GF-D8 (cell line): ENCODE data around the gene LDAH.
A peak's percentile ranks its signal among the peaks of the same experiment; 100 is the strongest.

ENCODE experiments used
- DNase-seq: peaks from one replicate; lab custom pipeline; 2025; lab: John Stamatoyannopoulos, UW

The LDAH gene

DNA sequence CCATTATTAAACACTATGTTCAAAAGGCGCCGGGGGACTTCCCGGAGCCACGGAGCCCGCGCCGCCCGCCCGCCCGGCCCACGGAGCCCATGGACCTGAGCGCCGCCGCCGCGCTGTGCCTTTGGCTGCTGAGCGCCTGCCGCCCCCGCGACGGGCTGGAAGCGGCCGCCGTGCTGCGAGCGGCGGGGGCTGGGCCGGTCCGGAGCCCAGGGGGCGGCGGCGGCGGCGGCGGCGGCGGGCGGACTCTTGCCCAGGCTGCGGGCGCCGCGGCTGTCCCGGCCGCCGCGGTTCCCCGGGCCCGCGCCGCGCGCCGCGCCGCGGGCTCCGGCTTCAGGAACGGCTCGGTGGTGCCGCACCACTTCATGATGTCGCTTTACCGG lies 155.8 kb downstream of the LDAH start:
- no peak for DNase-seq

DNA sequence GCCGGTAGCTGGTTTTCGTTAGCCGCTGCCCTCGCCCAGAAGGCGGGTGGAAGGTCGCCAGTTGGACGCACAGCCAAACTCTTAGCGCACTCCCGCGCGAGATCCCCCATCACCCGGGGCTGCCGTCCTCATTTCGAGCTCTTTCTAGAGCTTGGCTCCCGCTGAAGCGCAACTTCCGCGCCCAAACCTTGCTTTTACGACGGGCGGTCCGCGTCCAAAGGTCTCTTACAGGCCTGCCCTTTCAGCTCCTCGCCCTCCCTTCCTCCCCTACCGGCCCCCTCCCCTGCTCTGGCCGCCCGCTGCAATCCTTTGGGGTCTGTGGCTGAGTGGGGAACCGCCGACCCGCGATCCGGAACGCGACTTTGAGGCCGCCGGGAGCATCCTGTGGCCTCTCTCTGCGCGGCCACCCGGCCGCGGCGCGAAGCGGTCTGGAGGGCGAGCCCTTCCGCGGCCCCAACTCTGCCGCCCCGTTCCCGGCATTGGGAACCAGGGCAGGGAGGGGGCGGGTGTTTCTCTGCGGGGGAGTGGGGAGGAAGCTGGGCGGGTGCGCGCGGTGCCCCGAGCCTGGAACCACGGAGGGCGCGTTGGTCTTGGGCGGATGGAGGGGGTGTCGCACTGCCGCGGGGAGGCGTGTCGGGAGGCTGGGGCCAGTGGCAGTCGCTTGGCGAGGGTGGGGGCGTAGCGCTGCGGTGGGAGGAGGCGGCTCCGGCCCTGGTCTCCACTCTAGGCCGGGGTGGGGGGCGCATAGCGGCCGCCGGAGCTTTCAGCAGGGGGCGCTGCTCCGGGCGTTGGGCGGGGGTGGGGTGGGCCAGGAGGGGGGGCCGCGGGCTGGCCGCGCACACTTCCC lies 156.4 kb downstream of the LDAH start, which contains the start of gene GDF7:
Gene GDF7 (plus strand): TSS at position 841 of the 847 bp plus-strand sequence. CDS start 96 bp downstream, outside the sequence.
- no peak for DNase-seq

DNA sequence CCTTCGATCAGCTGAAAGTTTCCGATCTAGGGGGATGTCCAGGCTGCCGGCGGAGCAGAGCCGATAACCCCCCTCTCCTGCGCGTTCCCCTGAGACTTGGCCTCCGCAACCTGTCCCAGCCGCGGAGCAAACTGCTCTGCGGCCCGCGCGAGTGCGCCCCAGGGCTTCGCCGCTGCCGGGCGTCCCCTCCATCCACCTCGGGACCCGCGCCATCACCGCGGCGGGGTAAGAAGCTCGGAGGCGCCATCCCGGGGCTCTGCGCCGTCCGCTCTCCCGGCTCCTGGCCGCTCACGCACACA lies 156.9 kb downstream of the LDAH start:
- DNase-seq: no peak

DNA sequence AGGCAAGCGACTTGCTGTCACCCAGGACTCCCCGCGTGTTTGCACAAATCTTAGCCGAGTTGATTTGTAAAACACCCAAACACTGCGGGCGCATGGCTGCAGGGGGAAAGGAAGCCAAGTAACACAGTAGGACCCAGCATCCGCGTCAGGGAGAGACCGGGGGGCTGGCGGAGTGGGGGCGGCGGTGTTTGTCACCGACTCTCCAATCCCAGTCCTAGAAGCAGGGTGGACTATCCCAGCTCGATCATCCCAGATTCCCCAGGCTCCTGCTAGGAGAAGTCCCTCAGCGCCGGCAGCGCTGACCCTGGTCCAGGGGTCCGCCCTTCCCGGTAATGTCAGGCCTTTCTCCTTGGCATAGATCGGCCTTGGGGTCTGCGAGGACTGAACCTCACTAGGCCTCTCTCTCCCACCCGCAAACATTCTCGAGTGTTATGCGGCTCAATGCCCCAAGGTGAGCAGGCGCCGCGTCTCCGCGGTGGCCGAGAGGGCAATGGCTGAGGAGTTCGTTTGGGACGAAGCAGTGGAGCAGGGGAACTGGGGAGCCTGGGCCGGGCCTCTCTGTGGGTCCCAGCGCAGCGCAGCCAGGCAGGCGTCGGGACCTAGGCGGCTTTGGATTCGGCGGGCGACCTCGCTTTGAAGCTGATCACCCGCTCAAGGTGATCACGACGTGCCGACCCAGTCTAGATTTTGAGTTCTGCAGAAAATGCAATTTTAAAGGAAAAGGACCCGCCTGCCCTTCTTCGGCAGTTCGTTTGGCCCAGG lies 157.5 kb downstream of the LDAH start:
- no peak for DNase-seq

DNA sequence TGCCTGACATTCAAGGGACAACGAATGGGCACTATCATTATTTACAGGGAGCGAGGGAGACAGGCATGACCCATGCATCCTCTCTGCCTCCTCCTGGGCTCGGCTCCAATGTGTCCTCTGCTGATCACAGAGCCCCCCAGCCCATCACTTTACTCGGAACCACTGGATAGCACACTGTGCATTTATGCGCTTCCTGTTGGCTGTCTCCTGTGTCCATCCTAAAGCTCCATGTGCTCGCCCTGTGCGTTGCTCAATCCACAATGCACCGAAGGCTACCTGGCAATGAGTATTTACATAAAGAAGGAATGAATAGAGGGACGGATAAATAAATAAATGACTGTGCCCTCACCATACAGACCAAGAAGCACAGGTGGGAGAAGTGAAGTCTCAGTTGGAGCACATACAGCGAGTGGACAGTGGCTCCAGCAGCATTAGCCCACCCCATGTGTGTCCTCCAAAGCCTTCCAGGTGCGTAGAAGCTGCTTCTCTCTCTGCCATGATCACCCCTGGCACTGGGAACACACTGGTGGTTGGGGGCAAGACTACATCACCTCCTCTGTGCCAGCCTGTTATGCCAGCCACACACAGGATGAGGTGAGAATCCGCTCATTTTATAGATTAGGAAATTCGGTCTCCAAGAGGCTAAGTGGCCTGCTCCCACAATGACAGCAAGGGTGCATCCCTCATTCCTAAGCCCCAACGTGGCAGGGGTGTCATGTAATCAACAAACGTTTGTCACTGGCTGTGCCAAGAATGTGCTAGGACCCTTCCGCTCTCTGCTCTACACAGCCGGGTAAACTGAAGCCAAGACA lies 158.3 kb downstream of the LDAH start:
- DNase-seq: no peak

DNA sequence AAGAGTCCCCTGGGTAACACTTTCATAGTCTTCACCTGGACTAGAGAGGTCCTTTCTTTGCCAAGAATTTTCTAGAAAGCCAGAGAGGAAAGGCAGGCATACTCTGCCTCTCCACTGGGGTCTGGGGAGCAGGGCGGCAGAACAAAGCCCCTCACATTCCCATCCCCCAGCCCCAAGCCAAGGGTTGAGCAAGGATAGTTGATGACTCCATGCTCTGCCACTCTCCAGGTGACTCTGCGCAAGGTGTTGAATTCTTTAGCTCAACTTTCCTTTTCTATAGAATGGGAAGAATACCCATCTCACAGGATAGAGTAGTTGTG lies 158.9 kb downstream of the LDAH start:
- no peak for DNase-seq

DNA sequence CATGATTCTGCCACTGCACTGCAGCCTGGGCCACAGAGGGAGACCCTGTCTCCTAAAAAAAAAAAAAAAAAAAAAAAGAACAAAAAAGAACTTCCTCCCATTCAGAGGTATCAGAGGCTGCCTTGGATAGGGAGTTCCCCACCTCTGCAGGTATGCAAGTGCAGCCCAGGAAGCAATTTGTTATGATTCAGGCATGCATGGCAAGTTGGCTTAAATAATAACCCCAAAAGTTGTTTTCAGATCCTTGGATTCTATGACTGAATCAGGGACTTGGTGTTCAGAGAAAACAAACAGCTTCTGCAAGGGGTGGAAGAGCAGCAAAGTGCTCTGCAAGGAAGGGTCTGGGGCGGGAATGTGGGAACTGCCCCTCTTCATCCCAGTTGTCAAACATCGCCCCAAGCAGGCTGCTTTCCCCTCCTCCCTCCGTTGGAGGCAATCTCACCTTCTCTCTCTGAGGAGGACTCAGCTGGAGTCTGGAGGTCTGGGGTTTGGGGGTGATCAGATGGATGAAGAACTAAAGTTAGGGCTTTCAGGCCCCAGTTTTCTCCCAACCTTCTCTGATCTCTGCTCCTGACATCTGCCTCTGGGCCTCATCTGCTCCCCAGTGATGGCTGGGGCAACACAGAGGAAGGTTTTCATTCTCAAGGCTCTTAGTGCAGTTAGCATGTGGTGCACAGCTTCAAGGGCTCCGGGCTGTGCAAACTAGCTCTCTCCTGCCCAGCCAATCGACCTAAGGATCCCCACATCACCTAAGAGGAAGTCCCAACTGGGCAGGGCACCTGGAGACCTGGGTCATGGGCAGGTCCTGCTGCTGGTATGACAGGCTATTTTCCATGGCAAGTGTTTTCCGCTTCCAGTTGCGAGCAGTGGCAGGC lies 159.5 kb downstream of the LDAH start:
- no peak for DNase-seq

DNA sequence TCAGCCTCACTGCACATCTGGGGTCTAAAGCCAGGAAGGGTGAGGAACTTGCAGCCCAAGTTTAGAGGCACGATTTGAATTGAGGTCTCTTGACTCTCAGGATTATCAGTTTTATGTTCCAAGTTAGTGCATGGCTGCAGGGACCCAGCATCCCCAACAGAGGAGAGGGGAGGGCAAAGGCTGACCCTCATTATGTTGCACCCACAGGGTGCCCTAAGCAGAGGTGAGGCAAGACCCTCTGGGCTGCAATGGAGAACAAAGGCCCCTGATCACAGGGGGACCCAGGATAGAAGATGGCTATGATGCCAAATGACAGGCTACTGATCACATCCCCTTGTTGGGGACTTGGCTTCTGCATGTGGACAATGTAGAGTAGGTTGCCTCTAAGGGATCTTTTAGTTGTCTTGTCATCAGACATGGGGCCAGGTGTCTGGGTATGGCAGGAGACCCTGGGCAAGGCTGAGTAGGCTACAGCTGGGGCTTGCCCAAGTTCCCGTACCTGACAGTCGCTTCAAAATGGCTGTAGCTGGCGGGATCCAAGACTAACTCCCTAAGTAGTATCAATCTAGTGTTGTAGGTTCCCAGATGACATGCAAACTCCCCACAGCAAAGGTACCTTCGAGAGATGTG lies 160.5 kb downstream of the LDAH start:
- DNase-seq: no peak

DNA sequence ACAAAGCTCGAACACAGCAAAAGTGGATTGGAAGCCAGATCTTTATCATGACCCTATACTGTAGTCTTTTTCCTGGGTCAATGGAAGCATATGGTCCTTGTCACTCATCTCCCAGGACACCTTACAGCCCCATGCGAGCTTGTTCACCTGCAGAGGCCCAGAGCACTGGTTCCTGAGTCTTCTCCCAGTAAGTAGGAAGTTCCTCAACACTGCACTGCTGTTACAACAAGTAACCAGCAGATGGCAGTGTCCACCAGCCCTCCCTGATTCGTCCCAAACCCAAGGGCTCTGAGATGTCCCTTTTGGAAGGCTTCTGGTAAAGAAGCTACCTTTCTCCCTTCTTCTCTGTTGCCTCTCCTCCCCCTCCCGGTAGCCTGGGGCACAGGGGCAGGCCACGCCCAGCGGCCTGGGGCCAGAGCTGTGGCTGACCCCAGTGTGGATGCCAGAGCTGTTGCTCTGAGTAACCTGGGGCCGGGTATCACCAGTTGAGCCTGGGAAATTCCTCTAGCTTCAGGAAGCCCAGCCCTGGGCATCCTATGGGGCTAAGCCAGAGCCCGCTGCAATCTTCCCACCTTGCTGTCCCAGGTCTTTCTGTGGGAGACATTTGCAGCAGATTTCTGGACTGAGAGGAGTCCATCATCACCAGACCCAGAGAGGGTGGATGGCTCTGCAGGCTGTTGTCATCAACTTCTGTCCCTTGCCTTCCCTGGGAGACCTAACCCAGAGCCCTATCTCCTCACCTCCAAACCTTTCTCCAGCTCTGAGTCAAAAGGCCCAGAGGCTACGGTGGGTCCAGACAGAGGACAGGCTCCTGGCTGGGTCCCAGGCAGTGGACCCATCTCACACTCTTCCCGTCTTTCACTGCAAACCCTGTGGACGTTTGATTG lies 161.2 kb downstream of the LDAH start:
- DNase-seq: peak; percentile 15

DNA sequence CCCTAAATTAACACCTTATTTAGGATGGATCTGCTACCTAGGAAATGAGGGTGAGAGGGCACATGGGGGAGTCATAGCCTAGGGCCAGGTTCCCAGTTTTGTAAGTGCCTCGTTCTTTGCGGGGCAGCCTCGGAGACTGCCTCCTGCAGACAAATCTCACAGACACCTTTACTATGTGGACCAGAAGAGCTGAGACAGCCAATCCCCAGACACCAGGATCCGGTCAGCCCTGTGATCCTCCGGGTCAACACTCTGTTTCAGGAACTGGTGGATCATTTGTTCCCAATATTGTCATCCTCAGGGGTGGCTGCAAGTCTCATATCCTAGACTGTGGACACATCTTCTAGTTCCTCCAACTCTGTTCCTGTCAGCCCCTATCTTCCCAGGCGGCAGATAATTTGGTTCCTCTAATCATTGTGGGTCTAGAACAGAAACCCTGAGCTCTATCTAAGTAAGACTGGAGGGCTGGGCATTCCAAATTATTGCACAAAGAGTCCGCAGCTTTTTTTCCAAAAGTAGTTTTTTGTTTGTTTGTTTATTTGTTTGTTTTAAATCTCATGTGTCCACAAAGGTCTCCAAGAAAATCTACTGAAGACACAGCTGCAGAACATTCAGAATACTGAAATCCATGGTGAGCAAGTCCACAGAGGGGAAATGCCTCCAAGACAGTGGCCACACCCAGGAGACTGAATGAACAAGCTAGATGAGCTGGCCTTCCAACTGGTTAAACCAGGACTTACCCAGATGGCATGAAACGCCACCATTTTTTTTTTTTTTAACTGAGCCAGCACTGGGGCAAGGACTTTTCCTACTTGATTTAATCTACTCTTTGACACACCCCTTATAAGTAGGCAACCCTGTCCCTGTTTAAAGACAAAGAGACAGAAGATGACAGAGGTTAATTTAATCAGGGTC lies 162.1 kb downstream of the LDAH start:
- no peak for DNase-seq

DNA sequence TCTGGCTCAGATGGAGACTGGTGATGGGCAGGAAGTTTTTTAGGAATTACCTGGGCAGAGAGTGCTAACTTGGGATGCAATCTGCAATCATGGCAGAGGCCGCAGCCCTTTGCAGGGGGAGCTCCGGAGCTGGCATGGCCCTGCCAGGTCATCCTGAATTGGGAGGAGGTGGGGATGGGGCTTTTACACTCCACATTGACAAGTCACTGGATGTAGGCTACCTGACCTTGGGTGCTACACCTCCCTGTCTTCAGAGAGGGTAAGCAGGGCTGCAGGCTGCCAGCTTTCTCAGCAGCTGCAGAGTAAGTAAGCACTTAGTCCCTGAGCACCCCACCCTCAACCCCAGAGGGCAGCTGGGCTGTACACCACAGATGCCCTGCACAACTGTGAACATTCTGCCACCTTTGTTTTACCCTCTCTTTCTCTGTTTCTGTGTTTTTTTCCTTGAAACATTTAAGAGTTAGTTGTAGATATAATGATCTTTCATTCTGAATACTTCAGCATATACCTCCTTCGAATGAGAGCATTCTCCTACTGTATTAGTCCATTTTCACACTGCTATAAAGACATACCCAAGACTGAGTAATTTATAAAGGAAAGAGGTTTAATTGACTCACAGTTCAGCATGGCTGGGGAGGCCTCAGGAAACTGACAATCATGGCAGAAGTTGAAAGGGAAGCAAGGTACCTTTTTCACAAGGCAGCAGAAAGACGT lies 165.2 kb downstream of the LDAH start:
- no peak for DNase-seq

DNA sequence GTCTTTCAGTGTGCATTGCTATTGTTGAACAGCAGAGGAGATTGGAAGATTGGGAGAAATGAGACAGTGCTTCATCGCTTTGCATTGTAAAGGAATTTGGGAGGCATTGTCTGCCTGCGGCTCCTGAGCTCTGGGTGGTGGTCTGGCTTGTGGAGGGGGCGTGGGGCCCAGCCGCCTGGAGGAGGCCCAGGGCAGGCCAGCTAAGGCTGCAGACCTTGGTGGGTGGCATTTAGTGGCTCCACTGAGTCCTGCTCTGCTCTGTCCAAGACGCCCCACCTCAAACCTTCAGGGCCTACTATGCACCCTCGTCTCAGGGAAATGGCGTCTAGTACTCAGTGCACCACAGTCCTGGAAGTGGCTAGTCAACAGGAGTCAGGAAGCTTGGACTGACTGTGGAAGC lies 166.3 kb downstream of the LDAH start:
- DNase-seq: no peak

DNA sequence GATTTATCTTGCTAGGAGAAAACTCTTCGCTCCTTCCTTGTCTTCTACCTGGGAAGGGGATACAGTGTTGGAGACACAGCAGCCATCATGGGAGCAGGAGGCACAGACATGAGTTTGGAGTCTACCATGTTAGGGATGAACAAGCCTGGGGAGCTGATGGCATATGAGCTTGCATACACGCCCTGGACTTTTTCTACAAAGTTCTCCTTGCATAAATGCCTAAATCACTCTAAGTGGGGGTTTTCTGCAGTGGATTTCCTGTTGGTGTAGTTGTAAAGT lies 168.4 kb downstream of the LDAH start:
- DNase-seq: no peak

DNA sequence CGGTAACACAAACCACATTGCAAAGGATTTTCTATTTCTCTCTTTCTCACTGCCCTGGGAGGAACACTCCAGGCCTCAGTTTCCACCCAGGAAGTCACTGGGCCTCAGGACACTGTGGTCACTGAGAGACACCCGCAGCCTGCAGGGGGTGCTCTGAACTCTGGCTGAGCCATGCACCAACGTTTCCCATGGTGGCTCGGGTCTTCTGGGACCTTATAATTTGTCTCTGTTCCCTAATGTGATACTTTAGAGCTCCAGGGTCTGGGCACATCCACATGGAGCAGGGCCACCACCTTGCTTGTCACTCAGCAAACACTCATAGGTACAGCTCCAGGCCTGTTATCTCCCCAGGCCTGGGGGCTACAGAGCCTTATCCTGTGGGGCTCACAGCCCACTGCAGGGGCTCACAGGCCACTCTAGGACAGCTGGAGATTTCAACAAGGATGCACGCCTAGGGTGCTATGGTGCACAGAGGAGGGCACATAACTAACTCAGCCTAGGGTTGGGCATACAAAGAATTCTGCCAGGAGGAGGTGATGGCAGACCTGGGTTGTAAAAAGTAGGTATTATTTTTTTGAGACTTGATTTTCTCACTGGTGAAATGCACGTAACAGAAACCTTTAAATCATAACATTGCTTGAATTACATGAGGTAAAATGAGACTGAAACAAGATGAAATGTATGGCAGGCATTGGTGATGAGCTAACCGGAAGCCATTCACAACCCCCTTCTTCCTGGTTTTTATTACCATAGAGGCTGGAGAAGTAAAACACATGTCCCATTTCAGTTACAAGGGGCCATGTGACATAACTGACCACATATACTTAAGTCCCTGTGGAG lies 169.0 kb downstream of the LDAH start:
- DNase-seq: peak; percentile 86

DNA sequence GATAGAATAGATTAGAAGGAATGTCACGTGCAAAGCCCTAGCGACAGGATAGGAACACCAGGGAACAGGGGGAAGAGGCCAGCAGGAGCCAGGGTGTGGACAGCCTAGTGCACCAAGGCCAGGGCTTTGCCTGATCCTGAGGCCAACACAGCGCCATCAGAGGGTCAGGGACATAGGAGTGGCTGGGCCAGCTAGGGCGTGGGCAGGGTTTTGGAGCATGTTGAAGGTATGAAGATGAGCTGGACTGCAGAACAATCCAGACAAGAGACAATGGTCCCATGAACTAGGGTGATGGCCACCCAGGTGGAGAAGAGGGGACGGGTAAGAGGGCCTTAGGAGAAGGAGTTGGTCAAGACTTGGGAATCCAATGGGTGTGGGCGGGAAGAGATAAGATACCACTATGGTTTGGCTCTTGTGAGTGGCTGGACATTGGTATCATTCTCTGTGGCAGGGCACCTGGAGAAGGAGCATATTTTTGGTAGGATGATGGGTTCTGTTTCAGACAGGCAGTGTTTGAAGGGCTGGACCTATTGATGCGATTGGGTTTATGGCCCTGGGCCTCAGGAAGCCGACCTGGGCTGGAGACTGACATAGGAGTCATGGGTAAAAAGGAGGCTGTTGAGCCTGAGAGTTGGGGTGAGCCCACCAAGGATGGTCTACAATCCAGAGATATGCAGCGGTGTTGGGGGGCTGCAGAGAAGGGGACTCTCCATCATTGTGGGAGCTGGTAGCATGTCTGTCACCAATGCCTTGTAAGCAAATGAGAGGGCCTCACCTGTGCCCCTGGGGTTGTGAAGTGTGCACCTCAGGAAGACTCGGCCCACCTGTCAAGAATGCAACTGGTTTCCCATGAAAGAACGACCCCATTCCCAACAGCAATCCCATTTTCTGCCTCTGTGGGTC lies 170.0 kb downstream of the LDAH start:
- no peak for DNase-seq

DNA sequence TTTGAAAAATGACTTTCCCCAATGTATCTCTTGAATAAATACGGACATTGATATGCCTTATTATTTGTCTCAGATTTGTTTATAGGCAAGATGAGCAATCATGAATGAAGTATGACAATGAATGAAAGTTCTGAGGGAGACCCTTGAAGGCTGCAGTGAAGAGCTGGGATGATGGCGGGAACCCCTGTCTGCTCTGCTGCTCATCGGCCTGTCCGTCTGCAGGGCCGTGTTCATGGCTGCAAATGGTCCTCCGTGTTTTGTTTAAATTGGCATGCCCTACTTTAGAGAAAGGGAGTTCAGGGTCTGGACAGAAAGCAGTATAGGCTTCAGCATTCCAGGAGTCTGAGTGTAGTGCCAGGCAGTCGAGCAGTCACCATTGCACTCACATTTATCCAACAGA lies 170.8 kb downstream of the LDAH start:
- no peak for DNase-seq

DNA sequence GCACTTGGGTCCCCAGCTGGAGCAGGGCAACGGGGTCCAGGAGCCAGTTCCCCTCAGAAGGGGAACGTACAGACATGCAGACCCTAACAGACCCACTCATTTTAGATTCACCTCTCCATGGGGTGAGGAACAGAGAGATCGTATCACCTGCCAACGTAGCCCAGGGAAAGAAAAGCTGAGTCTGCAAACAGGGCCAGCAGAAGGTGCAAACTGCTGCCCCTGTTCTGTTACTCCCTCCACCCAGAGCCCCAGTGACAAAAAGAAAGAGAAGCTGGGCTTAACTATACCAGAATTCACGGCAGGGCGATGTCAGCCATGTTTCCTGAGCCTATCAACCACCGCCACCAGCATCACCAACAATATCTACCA lies 171.2 kb downstream of the LDAH start:
- no peak for DNase-seq
